SH-SY5Y (cell line): ENCODE results near the gene ADGRB2.

Experiments
- GATA2 ChIP-seq: IDR thresholded peaks from 2 replicates; pipeline ENCODE4 v1.6.1; 2011; ENCODE audit warnings: mild to moderate bottlenecking, low read depth, low read length
- GATA3 ChIP-seq: IDR thresholded peaks from 2 replicates; pipeline ENCODE4 v1.6.1; 2011; ENCODE audit warnings: low read depth, mild to moderate bottlenecking, low read length, moderate library complexity

ADGRB2 gene

GRCh38 chr1:31712068-31712467, 52.1 kb downstream of the ADGRB2 start:
- TF ChIP-seq GATA2 (no peak), GATA3 (no peak)

- TF ChIP-seq GATA2 (no peak), GATA3 (no peak)
These were observed 55.8 kb downstream of the ADGRB2 start for GRCh38 chr1:31708324-31708723.

GRCh38 chr1:31707711-31708110, 56.4 kb downstream of the ADGRB2 start:
- TF ChIP-seq GATA3: no peak
- TF ChIP-seq GATA2: no peak

- TF ChIP-seq GATA2: peak; percentile 78
- no peak for TF ChIP-seq GATA3
These were observed 57.6 kb downstream of the ADGRB2 start for GRCh38 chr1:31706384-31707058.

GRCh38 chr1:31705080-31705866, 58.9 kb downstream of the ADGRB2 start:
- TF ChIP-seq GATA3: no peak
- TF ChIP-seq GATA2: no peak

- TF ChIP-seq GATA3 (no peak), GATA2 (no peak)
These were observed 59.7 kb downstream of the ADGRB2 start for GRCh38 chr1:31704271-31705079.

- TF ChIP-seq GATA2 (no peak), GATA3 (no peak)
These were observed 60.5 kb downstream of the ADGRB2 start, which contains the start of gene COL16A1 for GRCh38 chr1:31703431-31704270. TSS of gene COL16A1 (minus strand) at chr1:31704017. CDS start at chr1:31702193, 1,824 bp downstream.

- no peak for TF ChIP-seq GATA2
- TF ChIP-seq GATA3: no peak
These were observed 61.2 kb downstream of the ADGRB2 start for GRCh38 chr1:31702836-31703404.

GRCh38 chr1:31701091-31701736, 62.9 kb downstream of the ADGRB2 start:
- TF ChIP-seq GATA3: no peak
- peak; percentile 17; the same call in 1 of the 2 replicates for TF ChIP-seq GATA2

GRCh38 chr1:31700468-31701090, 63.6 kb downstream of the ADGRB2 start:
- TF ChIP-seq GATA2 (no peak), GATA3 (no peak)

- no peak for TF ChIP-seq GATA3
- no peak for TF ChIP-seq GATA2
These were observed 64.7 kb downstream of the ADGRB2 start for GRCh38 chr1:31699341-31699891.

- TF ChIP-seq GATA2 (no peak), GATA3 (no peak)
These were observed 66.7 kb downstream of the ADGRB2 start for GRCh38 chr1:31697369-31697984.
